ENCODE measurements around the gene CCDC186. TPM values are rescaled to one million over a fixed set of nuclear protein-coding genes. Genes with fewer than 3 reads are reported as not detected.

CCDC186 gene
- polyA plus RNA-seq, 1 of the 3 experiments (the other 2 are of a cell fraction): 1.3 TPM

DNA sequence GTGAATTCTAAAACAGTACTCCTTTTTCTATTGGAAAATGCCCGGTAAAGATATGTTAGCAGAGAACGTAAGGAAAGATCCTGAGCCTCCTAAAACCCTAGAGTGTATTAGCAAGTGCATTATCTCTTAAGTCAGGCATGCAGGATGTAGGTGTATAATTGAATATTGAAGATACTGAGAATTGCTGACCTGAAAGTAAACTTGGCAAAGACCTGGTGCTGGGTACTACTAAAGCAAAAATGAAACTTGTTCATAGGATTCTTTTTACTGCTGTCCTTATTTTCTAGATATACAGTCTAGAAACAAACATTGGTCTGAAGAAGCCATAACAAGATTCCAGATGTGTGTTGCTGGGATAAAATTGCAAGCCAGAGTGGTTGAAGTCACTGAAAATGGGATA is 46.3 kb upstream of the CCDC186 start:
- H3K27ac ChIP-seq (ENCODE audit: low read depth in 2 of 2, low read length in 1 of 2): no peak overlapping the region
- WGBS (ENCODE audit: low lambda C conversion rate): 87% methylated on average over 2 of the region's 2 CpGs
- H2AFZ ChIP-seq (ENCODE audit: low read depth): no peak overlapping the region
- DNase-seq: no peak
- H3K4me3 ChIP-seq (ENCODE audit: low read depth in 2 of 2, low read length in 1 of 2): no peak overlapping the region
- H3K4me1 ChIP-seq (ENCODE audit: control insufficient read depth in 1 of 2, insufficient read depth in 2 of 2, low read depth in 1 of 2, low read length in 1 of 2): no peaks in the 10 kb centered on the region
- H3K36me3 ChIP-seq (replicated peaks in 1 of 2; ENCODE audit: control insufficient read depth in 1 of 2, insufficient read depth in 2 of 2, low read length in 1 of 2): no peaks in the 10 kb centered on the region
- POLR2A ChIA-PET: no interaction called here
- peaks cover 6% of the 10 kb centered on the region; the same call in 1 of the 2 replicates for H3K27me3 ChIP-seq (ENCODE audit: insufficient read depth)
- no peak overlapping the region for H3K9ac ChIP-seq
- no peaks in the 10 kb centered on the region for H3K79me2 ChIP-seq (ENCODE audit: insufficient read depth)
- no peaks in the 10 kb centered on the region for H3F3A ChIP-seq (replicated peaks; ENCODE audit: insufficient read depth)
- no peaks in the 10 kb centered on the region for H3K9me2 ChIP-seq
- H4K20me1 ChIP-seq (ENCODE audit: insufficient read depth): no peaks in the 10 kb centered on the region
- CTCF ChIA-PET: no interaction called here
- H3K9me3 ChIP-seq: no peaks in the 10 kb centered on the region
- no peak overlapping the region for H3K4me2 ChIP-seq
- TF ChIP-seq SMC3 (IDR thresholded peaks at IDR 0.05; ENCODE audit: low read depth, low read length) (no peak), SIN3A (IDR thresholded peaks at IDR 0.05; ENCODE audit: borderline replicate concordance, low read depth, low read length) (no peak), CHD2 (IDR thresholded peaks at IDR 0.05; ENCODE audit: low read length, partially characterized antibody) (no peak), JUND (IDR thresholded peaks at IDR 0.05) (no peak), ELF1 (IDR thresholded peaks at IDR 0.05) (no peak), RXRA (IDR thresholded peaks at IDR 0.05; ENCODE audit: borderline replicate concordance, low read depth) (no peak), FOXM1 (IDR thresholded peaks at IDR 0.05; ENCODE audit: low read depth) (no peak), FOSL2 (IDR thresholded peaks at IDR 0.05; ENCODE audit: borderline replicate concordance, low read depth) (no peak), TEAD4 (IDR thresholded peaks at IDR 0.05; ENCODE audit: borderline replicate concordance, insufficient read depth) (no peak), NRF1 (IDR thresholded peaks at IDR 0.05; ENCODE audit: low read depth, low read length) (no peak), EP300 (IDR thresholded peaks at IDR 0.05; ENCODE audit: borderline replicate concordance in 1 of 2, low read depth in 1 of 2, low read length in 1 of 2) (no peak), TAF1 (IDR thresholded peaks at IDR 0.05; ENCODE audit: borderline replicate concordance, low read depth, low read length) (no peak), TCF12 (IDR thresholded peaks at IDR 0.05) (no peak)
- TF ChIP-seq, protein P1, sequence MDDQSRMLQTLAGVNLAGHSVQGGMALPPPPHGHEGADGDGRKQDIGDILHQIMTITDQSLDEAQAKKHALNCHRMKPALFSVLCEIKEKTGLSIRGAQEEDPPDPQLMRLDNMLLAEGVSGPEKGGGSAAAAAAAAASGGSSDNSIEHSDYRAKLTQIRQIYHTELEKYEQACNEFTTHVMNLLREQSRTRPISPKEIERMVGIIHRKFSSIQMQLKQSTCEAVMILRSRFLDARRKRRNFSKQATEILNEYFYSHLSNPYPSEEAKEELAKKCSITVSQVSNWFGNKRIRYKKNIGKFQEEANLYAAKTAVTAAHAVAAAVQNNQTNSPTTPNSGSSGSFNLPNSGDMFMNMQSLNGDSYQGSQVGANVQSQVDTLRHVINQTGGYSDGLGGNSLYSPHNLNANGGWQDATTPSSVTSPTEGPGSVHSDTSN (IDR thresholded peaks at IDR 0.05): no peak
- TF ChIP-seq, protein P2, sequence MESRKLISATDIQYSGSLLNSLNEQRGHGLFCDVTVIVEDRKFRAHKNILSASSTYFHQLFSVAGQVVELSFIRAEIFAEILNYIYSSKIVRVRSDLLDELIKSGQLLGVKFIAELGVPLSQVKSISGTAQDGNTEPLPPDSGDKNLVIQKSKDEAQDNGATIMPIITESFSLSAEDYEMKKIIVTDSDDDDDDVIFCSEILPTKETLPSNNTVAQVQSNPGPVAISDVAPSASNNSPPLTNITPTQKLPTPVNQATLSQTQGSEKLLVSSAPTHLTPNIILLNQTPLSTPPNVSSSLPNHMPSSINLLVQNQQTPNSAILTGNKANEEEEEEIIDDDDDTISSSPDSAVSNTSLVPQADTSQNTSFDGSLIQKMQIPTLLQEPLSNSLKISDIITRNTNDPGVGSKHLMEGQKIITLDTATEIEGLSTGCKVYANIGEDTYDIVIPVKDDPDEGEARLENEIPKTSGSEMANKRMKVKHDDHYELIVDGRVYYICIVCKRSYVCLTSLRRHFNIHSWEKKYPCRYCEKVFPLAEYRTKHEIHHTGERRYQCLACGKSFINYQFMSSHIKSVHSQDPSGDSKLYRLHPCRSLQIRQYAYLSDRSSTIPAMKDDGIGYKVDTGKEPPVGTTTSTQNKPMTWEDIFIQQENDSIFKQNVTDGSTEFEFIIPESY (IDR thresholded peaks at IDR 0.05; ENCODE audit: borderline replicate concordance, low read depth): no peak
- TF ChIP-seq, protein P3, sequence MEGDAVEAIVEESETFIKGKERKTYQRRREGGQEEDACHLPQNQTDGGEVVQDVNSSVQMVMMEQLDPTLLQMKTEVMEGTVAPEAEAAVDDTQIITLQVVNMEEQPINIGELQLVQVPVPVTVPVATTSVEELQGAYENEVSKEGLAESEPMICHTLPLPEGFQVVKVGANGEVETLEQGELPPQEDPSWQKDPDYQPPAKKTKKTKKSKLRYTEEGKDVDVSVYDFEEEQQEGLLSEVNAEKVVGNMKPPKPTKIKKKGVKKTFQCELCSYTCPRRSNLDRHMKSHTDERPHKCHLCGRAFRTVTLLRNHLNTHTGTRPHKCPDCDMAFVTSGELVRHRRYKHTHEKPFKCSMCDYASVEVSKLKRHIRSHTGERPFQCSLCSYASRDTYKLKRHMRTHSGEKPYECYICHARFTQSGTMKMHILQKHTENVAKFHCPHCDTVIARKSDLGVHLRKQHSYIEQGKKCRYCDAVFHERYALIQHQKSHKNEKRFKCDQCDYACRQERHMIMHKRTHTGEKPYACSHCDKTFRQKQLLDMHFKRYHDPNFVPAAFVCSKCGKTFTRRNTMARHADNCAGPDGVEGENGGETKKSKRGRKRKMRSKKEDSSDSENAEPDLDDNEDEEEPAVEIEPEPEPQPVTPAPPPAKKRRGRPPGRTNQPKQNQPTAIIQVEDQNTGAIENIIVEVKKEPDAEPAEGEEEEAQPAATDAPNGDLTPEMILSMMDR (IDR thresholded peaks at IDR 0.05): no peak
- TF ChIP-seq, protein P4, sequence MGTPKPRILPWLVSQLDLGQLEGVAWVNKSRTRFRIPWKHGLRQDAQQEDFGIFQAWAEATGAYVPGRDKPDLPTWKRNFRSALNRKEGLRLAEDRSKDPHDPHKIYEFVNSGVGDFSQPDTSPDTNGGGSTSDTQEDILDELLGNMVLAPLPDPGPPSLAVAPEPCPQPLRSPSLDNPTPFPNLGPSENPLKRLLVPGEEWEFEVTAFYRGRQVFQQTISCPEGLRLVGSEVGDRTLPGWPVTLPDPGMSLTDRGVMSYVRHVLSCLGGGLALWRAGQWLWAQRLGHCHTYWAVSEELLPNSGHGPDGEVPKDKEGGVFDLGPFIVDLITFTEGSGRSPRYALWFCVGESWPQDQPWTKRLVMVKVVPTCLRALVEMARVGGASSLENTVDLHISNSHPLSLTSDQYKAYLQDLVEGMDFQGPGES (IDR thresholded peaks at IDR 0.05; ENCODE audit: low read depth, low read length): no peak
